ENCODE data around the gene ZDBF2. TPM values are rescaled to one million over a fixed set of nuclear protein-coding genes. Genes with fewer than 3 reads are reported as not detected.
"Not testable (repeated sequence)": the region's sequence is repeated elsewhere in the genome, so short reads cannot be mapped to it uniquely, and the experiment has no call there.

Gene ZDBF2
- total RNA-seq, 1 donor from 2014 or later, result 8.1 TPM

- TF ChIP-seq CTCF (IDR thresholded peaks at IDR 0.05), result no peak
- no peak overlapping the region for H3K4me3 ChIP-seq
- H3K27me3 ChIP-seq (ENCODE audit: low read depth), result peaks cover 95% of the 10 kb centered on the region
- no peak for ATAC-seq
- intact Hi-C loops (cut with DNase I), result no loop called here
- H3K4me1 ChIP-seq, result no peaks in the 10 kb centered on the region
- no peaks in the 10 kb centered on the region for H3K36me3 ChIP-seq
- DNase-seq, result no peak
- no peak overlapping the region for H3K27ac ChIP-seq
- no peaks in the 10 kb centered on the region for H3K9me3 ChIP-seq
These were observed 17.7 kb upstream of the ZDBF2 start for GRCh38 chr2:206256706-206257205.

DNA sequence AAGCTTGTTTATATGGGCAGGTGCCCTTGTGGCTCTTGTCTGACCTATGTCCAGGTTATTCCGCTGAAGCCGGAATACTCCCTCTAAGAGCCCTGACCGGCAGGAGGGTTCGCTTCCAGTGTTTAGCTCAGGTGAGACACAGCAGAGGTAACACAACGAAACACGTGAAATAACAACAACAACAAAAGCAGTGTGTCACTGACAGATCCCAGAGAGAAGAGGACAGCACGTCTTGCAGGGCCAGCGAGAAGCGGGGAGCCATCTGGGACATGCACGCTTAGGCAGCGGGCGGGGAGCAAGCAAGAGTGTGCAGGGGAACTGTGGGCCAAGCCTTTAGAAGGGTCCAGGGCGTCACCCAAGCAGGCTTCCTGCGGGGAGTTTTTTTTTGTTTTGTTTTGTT is 17.1 kb upstream of the ZDBF2 start:
- no peak for TF ChIP-seq CTCF (IDR thresholded peaks at IDR 0.05)
- ATAC-seq, result no peak
- DNase-seq, result no peak

DNA sequence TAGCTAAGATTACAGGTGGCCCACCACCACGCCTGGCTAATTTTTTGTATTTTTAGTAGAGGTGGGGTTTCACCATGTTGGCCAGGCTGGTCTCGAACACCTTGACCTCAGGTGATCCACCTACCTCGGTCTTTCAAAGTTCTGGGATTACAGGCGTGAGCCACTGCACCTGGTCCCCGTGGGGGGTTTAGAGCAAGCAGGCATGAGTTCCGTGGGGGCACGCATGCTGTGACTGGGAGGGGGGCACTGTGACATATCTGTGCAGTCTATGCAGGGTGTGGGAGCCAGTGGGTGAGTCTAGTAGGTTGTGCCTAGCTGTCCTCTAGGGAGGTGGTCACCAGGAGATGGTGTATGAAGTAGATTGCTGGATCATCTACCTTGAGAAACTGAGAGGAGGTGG is 16.6 kb upstream of the ZDBF2 start:
- no peak overlapping the region for H3K27ac ChIP-seq
- no peaks in the 10 kb centered on the region for H3K36me3 ChIP-seq
- H3K9me3 ChIP-seq, result no peaks in the 10 kb centered on the region
- H3K4me3 ChIP-seq, result no peak overlapping the region
- intact Hi-C loops (cut with DNase I), result no loop called here
- DNase-seq, result no peak
- ATAC-seq, result no peak
- peaks cover 95% of the 10 kb centered on the region for H3K27me3 ChIP-seq (ENCODE audit: low read depth)
- TF ChIP-seq CTCF (IDR thresholded peaks at IDR 0.05), result no peak
- H3K4me1 ChIP-seq, result no peaks in the 10 kb centered on the region

More for the DNA sequence above, 17.1 kb upstream of the ZDBF2 start:
- Histone ChIP-seq H3K4me1 (no peaks in the 10 kb centered on the region), H3K9me3 (no peaks in the 10 kb centered on the region), H3K27ac (no peak overlapping the region), H3K36me3 (no peaks in the 10 kb centered on the region), H3K27me3 (ENCODE audit: low read depth) (peaks cover 95% of the 10 kb centered on the region), H3K4me3 (no peak overlapping the region)
- intact Hi-C loops (cut with DNase I), result no loop called here

DNA sequence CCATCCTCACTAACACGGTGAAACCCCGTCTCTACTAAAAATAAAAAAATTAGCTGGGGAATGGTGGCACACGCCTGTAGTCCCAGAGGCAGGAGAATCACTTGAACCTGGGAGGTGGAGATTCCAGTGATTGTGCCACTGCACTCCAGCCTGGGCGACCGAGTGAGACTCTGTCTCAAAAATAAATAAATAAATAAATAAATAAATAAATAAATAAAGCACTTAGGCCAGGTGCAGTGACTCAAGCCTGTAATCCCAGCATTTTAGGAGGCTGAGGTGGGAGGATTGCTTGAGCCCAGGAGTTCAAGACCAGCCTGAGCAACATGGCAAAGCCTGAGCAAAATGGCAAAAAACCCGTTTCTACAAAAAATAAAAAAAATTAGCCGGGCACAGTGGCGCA is 15.8 kb upstream of the ZDBF2 start:
- H3K36me3 ChIP-seq; H3K9me3 ChIP-seq; intact Hi-C loops (cut with DNase I); H3K4me3 ChIP-seq; H3K27ac ChIP-seq; ATAC-seq; DNase-seq; H3K4me1 ChIP-seq: not testable (repeated sequence)
- peaks cover 95% of the 10 kb centered on the region for H3K27me3 ChIP-seq (ENCODE audit: low read depth)

- intact Hi-C loops (cut with DNase I), result no loop called here
- Histone ChIP-seq H3K27me3 (ENCODE audit: low read depth) (peaks cover 95% of the 10 kb centered on the region), H3K4me1 (no peaks in the 10 kb centered on the region), H3K27ac (no peak overlapping the region), H3K4me3 (no peak overlapping the region), H3K9me3 (no peaks in the 10 kb centered on the region), H3K36me3 (no peaks in the 10 kb centered on the region)
- no peak for ATAC-seq
- DNase-seq, result no peak
- TF ChIP-seq CTCF (IDR thresholded peaks at IDR 0.05), result no peak
These were observed 14.9 kb upstream of the ZDBF2 start for GRCh38 chr2:206259376-206260187.
